ENCODE data around the gene SMURF1.

- TF ChIP-seq CTCF (IDR thresholded peaks at IDR 0.05): no peak
- TF ChIP-seq POLR2A (IDR thresholded peaks at IDR 0.05): no peak
These were observed 12.6 kb downstream of the SMURF1 start for GRCh38 chr7:99131290-99131689.

Measured in esophagus squamous epithelium (tissue), 4 donors.